GM23338 (cell line): Measurements from ENCODE around the gene CDH5.

ENCODE experiments used
- CTCF ChIP-seq, 2 experiments: fragments of 200-600 bp in 1 of 2; sonication (generic) in 1 of 2; conservative IDR thresholded peaks; 2 replicates each; pipeline versions ENCODE4 v1.5.1 to v1.6.1; 2016 to 2017; ENCODE audit warnings: antibody characterized with exemption in 2 of 2, low read depth in 2 of 2, mild to moderate bottlenecking in 2 of 2, moderate library complexity in 1 of 2
- ETS1 ChIP-seq: IDR thresholded peaks from 2 replicates; pipeline ENCODE4 v1.6.1; 2016; ENCODE audit warnings: antibody characterized with exemption
- EZH2 ChIP-seq: fragments of 200-600 bp; sonication (generic); IDR thresholded peaks from one replicate; pipeline ENCODE4 v1.8.0; 2017; ENCODE audit warnings: antibody characterized with exemption, mild to moderate bottlenecking, low read depth; ENCODE audit not compliant: unreplicated experiment
- EZH2phosphoT487 ChIP-seq: fragments of 200-600 bp; sonication (generic); IDR thresholded peaks from one replicate; pipeline ENCODE4 v1.8.1; 2018; ENCODE audit warnings: antibody characterized with exemption; ENCODE audit not compliant: unreplicated experiment
- NANOG ChIP-seq: IDR thresholded peaks from 2 replicates; pipeline ENCODE4 v1.6.1; 2016; ENCODE audit warnings: antibody characterized with exemption, borderline replicate concordance
- POLR2AphosphoS5 ChIP-seq: IDR thresholded peaks from 2 replicates; pipeline ENCODE4 v1.6.1; 2016; ENCODE audit warnings: antibody characterized with exemption, low read depth
- STAT1 ChIP-seq: IDR thresholded peaks from one replicate; pipeline ENCODE4 v1.6.1; 2016; ENCODE audit warnings: antibody characterized with exemption; ENCODE audit not compliant: unreplicated experiment
- ZNF114 ChIP-seq: fragments of 250-450 bp; sonication (Bioruptor Pico); IDR thresholded peaks from 2 replicates; pipeline ENCODE4 v1.5.0; 2020; ENCODE audit warnings: mild to moderate bottlenecking, moderate library complexity
- ZNF331 ChIP-seq: fragments of 250-450 bp; sonication (Bioruptor Pico); IDR thresholded peaks from 2 replicates; pipeline ENCODE4 v1.5.0; 2020; ENCODE audit warnings: low read depth, mild to moderate bottlenecking, moderate library complexity
- ZNF462 ChIP-seq: fragments of 250-450 bp; sonication (Bioruptor Pico); IDR thresholded peaks from 2 replicates; pipeline ENCODE4 v1.5.0; 2020; ENCODE audit warnings: mild to moderate bottlenecking, moderate library complexity
- TF ChIP-seq, protein P1 (sequence below): IDR thresholded peaks from one replicate; pipeline ENCODE4 v1.6.1; 2018; ENCODE audit warnings: antibody characterized with exemption; ENCODE audit not compliant: unreplicated experiment

GRCh38 chr16:66365651-66366050, 840 bp upstream of the CDH5 start:
- TF ChIP-seq CTCF (conservative IDR thresholded peaks at IDR 0.05; ENCODE audit: low read depth in 2 of 2) (no peak), EZH2phosphoT487 (no peak), EZH2 (no peak), POLR2AphosphoS5 (no peak), ZNF331 (no peak), ETS1 (no peak), NANOG (no peak), ZNF114 (no peak), ZNF462 (CRISPR knock-in tag) (no peak), STAT1 (no peak)
- TF ChIP-seq, protein P1, sequence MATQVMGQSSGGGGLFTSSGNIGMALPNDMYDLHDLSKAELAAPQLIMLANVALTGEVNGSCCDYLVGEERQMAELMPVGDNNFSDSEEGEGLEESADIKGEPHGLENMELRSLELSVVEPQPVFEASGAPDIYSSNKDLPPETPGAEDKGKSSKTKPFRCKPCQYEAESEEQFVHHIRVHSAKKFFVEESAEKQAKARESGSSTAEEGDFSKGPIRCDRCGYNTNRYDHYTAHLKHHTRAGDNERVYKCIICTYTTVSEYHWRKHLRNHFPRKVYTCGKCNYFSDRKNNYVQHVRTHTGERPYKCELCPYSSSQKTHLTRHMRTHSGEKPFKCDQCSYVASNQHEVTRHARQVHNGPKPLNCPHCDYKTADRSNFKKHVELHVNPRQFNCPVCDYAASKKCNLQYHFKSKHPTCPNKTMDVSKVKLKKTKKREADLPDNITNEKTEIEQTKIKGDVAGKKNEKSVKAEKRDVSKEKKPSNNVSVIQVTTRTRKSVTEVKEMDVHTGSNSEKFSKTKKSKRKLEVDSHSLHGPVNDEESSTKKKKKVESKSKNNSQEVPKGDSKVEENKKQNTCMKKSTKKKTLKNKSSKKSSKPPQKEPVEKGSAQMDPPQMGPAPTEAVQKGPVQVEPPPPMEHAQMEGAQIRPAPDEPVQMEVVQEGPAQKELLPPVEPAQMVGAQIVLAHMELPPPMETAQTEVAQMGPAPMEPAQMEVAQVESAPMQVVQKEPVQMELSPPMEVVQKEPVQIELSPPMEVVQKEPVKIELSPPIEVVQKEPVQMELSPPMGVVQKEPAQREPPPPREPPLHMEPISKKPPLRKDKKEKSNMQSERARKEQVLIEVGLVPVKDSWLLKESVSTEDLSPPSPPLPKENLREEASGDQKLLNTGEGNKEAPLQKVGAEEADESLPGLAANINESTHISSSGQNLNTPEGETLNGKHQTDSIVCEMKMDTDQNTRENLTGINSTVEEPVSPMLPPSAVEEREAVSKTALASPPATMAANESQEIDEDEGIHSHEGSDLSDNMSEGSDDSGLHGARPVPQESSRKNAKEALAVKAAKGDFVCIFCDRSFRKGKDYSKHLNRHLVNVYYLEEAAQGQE, result no peak
